Measurements from ENCODE around the gene KCNAB1.
A peak's percentile ranks its signal among the peaks of the same experiment; 100 is the strongest.

DNA sequence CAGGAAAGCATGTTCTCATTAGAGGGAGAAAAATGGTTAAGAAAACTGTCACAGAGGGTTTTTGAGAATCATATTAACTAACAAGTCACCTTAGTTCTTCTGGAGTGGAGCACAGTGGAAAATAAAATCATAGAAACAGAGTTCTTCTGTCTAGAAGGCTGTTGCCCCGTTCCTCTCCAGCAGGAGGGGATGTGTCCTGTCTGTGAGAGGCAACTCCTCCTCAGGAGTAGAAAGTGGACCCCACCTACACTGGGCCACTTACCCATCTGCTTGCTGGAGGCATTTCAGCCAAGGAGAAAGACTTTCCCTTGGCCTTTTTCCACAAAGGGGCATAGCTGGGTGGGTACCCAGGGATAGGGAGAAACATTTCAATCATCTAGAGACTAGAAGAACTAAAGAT lies 327.9 kb downstream of the KCNAB1 start:
- TF ChIP-seq, protein P1, sequence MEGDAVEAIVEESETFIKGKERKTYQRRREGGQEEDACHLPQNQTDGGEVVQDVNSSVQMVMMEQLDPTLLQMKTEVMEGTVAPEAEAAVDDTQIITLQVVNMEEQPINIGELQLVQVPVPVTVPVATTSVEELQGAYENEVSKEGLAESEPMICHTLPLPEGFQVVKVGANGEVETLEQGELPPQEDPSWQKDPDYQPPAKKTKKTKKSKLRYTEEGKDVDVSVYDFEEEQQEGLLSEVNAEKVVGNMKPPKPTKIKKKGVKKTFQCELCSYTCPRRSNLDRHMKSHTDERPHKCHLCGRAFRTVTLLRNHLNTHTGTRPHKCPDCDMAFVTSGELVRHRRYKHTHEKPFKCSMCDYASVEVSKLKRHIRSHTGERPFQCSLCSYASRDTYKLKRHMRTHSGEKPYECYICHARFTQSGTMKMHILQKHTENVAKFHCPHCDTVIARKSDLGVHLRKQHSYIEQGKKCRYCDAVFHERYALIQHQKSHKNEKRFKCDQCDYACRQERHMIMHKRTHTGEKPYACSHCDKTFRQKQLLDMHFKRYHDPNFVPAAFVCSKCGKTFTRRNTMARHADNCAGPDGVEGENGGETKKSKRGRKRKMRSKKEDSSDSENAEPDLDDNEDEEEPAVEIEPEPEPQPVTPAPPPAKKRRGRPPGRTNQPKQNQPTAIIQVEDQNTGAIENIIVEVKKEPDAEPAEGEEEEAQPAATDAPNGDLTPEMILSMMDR (IDR thresholded peaks at IDR 0.05), result peak in 1 of 2 donors; percentile 18
- TF ChIP-seq POLR2A (IDR thresholded peaks at IDR 0.05) (no peak), POLR2AphosphoS5 (IDR thresholded peaks at IDR 0.05) (no peak)

Data from suprapubic skin (tissue), 4 donors.